GM12878 (cell line): ENCODE results near the gene PAPLN. TPM values are rescaled to one million over a fixed set of nuclear protein-coding genes. Genes with fewer than 3 reads are reported as not detected.

Source experiments
- ATAC-seq: fragments of 200-7000 bp; cut with Tn5 transposase; 3 replicates; pipeline ENCODE4 v1.9.1; 2020; ENCODE audit warnings: mild to moderate bottlenecking, moderate library complexity
- BruUV-seq: library from RNA; stranded (reverse); fragments of 400-500 nt; replicated peaks from 2 replicates; lab custom pipeline; 2021; lab: Mats Ljungman, UMichigan
- CTCF ChIA-PET: fragments of 300-600 bp; sonication (Branson Sonifier 250); formaldehyde crosslinking; extraction: SDS; loops from one replicate; lab custom pipeline; 2021; ENCODE audit warnings: inconsistent platforms; lab: Yijun Ruan, JAX
- POLR2A ChIA-PET: fragments of 350-600 bp; formaldehyde crosslinking; extraction: SDS; loops from one replicate; lab custom pipeline; 2021; ENCODE audit warnings: inconsistent platforms; lab: Charles Lee
- RAD21 ChIA-PET: fragments of 300-600 bp; sonication (Branson Sonifier 250); formaldehyde crosslinking; loops from one replicate; lab custom pipeline; 2023; ENCODE audit warnings: antibody characterized with exemption; ENCODE audit not compliant: unreplicated experiment; lab: Charles Lee
- SMC1A ChIA-PET: fragments of 300-600 bp; sonication (Branson Sonifier 250); formaldehyde crosslinking; loops from one replicate; lab custom pipeline; 2023; ENCODE audit not compliant: unreplicated experiment, uncharacterized antibody; lab: Charles Lee
- DNase-seq: peaks from one replicate; pipeline ENCODE4 v3.0.0-alpha.2; 2011; ENCODE audit warnings: low read depth, low spot score
- FAIRE-seq: peaks from 3 replicates; lab custom pipeline; 2011; peaks lifted over from hg19 to GRCh38; lab: Jason Lieb, UNC
- H2AFZ ChIP-seq: 2 replicates; pipeline ENCODE4 v1.6.0; 2011; ENCODE audit warnings: low read depth, low read length, control low read depth; ENCODE audit not compliant: control insufficient read depth
- H3K27ac ChIP-seq: 2 replicates; pipeline ENCODE4 v1.5.1; 2011; ENCODE audit warnings: control low read depth; ENCODE audit not compliant: control insufficient read depth, insufficient read depth
- H3K27me3 ChIP-seq, 2 experiments: replicated peaks in 1 of 2; 2 replicates each; pipeline versions ENCODE4 v1.6.0 to v1.6.1; 2011; ENCODE audit warnings: low read length in 1 of 2; ENCODE audit not compliant: control insufficient read depth in 2 of 2, insufficient read depth in 2 of 2
- H3K36me3 ChIP-seq, 2 experiments: 2 replicates each; pipeline ENCODE4 v1.5.1; 2011; ENCODE audit warnings: low read length in 1 of 2; ENCODE audit not compliant: control insufficient read depth in 2 of 2, insufficient read depth in 2 of 2
- H3K4me1 ChIP-seq: 2 replicates; pipeline ENCODE4 v1.6.1; 2011; ENCODE audit warnings: mild to moderate bottlenecking, low read length, moderate library complexity, mixed read lengths; ENCODE audit not compliant: control insufficient read depth, insufficient read depth
- H3K4me2 ChIP-seq: 2 replicates; pipeline ENCODE4 v1.6.0; 2011; ENCODE audit warnings: control low read depth; ENCODE audit not compliant: control insufficient read depth, insufficient read depth
- H3K4me3 ChIP-seq: fragments of 200-600 bp; sonication (generic); 2 replicates; pipeline ENCODE4 v1.5.1; 2016
- H3K79me2 ChIP-seq: 2 replicates; pipeline ENCODE4 v1.6.0; 2011; ENCODE audit warnings: low read length; ENCODE audit not compliant: control insufficient read depth, insufficient read depth
- H3K9ac ChIP-seq: 2 replicates; pipeline ENCODE4 v1.8.0; 2011; ENCODE audit warnings: low read length, control low read depth, mixed read lengths; ENCODE audit not compliant: control insufficient read depth, insufficient read depth
- H3K9me3 ChIP-seq: replicated peaks from 3 replicates; pipeline ENCODE4 v1.5.1; 2011; ENCODE audit warnings: mild to moderate bottlenecking, low read length; ENCODE audit not compliant: control insufficient read depth, insufficient read depth
- H4K20me1 ChIP-seq: 2 replicates; pipeline ENCODE4 v1.6.0; 2011; ENCODE audit not compliant: control insufficient read depth, insufficient read depth
- BCL11A ChIP-seq: IDR thresholded peaks from 2 replicates; pipeline ENCODE4 v1.6.1; 2011; ENCODE audit warnings: low read depth, low read length
- MEF2B ChIP-seq: fragments of 450-650 bp; IDR thresholded peaks from 2 replicates; pipeline ENCODE4 v1.6.1; 2018; ENCODE audit warnings: mild to moderate bottlenecking, moderate library complexity; ENCODE audit not compliant: partially characterized antibody, poor library complexity, severe bottlenecking
- RB1 ChIP-seq: fragments of 450-650 bp; formaldehyde crosslinking; IDR thresholded peaks from 2 replicates; pipeline ENCODE4 v1.6.1; 2017; ENCODE audit warnings: mild to moderate bottlenecking, borderline replicate concordance
- TBL1XR1 ChIP-seq: IDR thresholded peaks from 2 replicates; pipeline ENCODE4 v1.6.1; 2012; ENCODE audit warnings: low read depth, low read length, improper control_type of control experiment
- ZNF207 ChIP-seq: fragments of 450-650 bp; IDR thresholded peaks from 2 replicates; pipeline ENCODE4 v1.6.1; 2014; ENCODE audit warnings: antibody characterized with exemption, mild to moderate bottlenecking, borderline replicate concordance
- ZNF274 ChIP-seq: IDR thresholded peaks from one replicate; pipeline ENCODE4 v1.8.0; 2011; ENCODE audit not compliant: insufficient read length, insufficient read depth
- WGBS: methylation state at CpG from one replicate; pipeline ENCODE4 v1.1.6; 2016; ENCODE audit warnings: low lambda C conversion rate; ENCODE audit not compliant: insufficient replicate concordance, insufficient coverage; ENCODE audit errors: missing lambda C conversion rate; 5-methylcytosine and 5-hydroxymethylcytosine counted together
- in situ Hi-C: fragments of 300-500 bp; cut with MboI; formaldehyde crosslinking; loops from 9 replicates; pipeline ENCODE4 v1.14.3; 2018; ENCODE audit warnings: mixed read lengths
- intact Hi-C: fragments of 100-400 bp; cut with micrococcal nuclease; formaldehyde crosslinking; loops from one replicate; pipeline ENCODE4 v1.14.2; 2022; ENCODE audit not compliant: unreplicated experiment
- polyA plus RNA-seq, 11 experiments: library from polyadenylated mRNA; depleted of rRNA in 4 of 11; unstranded in 6 of 11; stranded (reverse) in 5 of 11; fragments of >200 nt; fragmentation: Nextera tagmentation in 4 of 11; fragmentation: Illumina TruSeq in 1 of 11; extraction: Ambion mirVana in 4 of 11; extraction: Trizol in 1 of 11; gene quantifications; 1 replicate in 1 of 11; 2 replicates in 10 of 11; pipeline versions ENCODE4 v1.2.1 to v1.2.3, GENCODE V29; 2011 to 2016; ENCODE audit warnings: inconsistent platforms in 2 of 11, missing spikeins in 2 of 11, low read depth in 1 of 11
- total RNA-seq, 4 experiments: library from RNA; depleted of rRNA in 3 of 4; stranded (reverse); fragments of >200 nt in 3 of 4; fragmentation: Illumina TruSeq in 1 of 4; extraction: Trizol in 1 of 4; gene quantifications; 2 replicates each; pipeline versions ENCODE4 v1.2.1 to v1.2.3, GENCODE V29; 2013 to 2021

The PAPLN gene
- total and polyA plus RNA-seq, 10 of the 15 experiments (the other 5 are each of a cell fraction or from before 2014, with no cell fraction given), result 1.8 to 19.8 (median 7.4) TPM

- intact Hi-C loops, result loop anchor here (5.0 to 10.0 kb wide), 2 partner anchors 42 to 125 kb away; no protein-coding TSS in a partner anchor
- no peak for FAIRE-seq
- no peaks in the 10 kb centered on the region for H3K9me3 ChIP-seq
- in situ Hi-C loops, result loop anchor here (5.0 kb wide), 1 partner anchor 178 kb away; no protein-coding TSS in a partner anchor
- H3K4me2 ChIP-seq, result peak overlapping the region; percentile 80
- peaks cover 35% of the 10 kb centered on the region for H3K4me1 ChIP-seq
- no peak overlapping the region for H3K9ac ChIP-seq
- H3K36me3 ChIP-seq, result no peaks in the 10 kb centered on the region; a peak in 1 of 4 replicates
- peak overlapping the region; percentile 20; the same call in 1 of the 2 replicates for H3K4me3 ChIP-seq
- RAD21 ChIA-PET, result interaction anchor here (0.8 to 12.0 kb wide), 21 partner anchors 14 to 201 kb away, joined by 3 to 591 read pairs (median 4); partner anchors contain the start of genes NUMB and RIOX1
- TF ChIP-seq RB1 (no peak), MEF2B (no peak), TBL1XR1 (no peak; the same call in 1 of the 2 replicates), ZNF274 (no peak), ZNF207 (no peak), BCL11A (no peak)
- TF ChIP-seq, all 136 proteins: peak for 0
- H3K79me2 ChIP-seq, result no peaks in the 10 kb centered on the region
- WGBS, result 41% methylated on average over 3 of the region's 3 CpGs
- peak overlapping the region; percentile 55; the same call in 1 of the 2 replicates for H3K27ac ChIP-seq
- POLR2A ChIA-PET, result interaction anchor here (0.5 to 2.7 kb wide), 11 partner anchors 8 to 188 kb away, joined by 3 to 18 read pairs (median 5); partner anchors contain the start of gene NUMB
- H2AFZ ChIP-seq, result no peak overlapping the region
- SMC1A ChIA-PET, result interaction anchor here (0.7 to 5.9 kb wide), 30 partner anchors 8 to 279 kb away, joined by 3 to 42 read pairs (median 5); partner anchors contain the start of genes ACOT2, PAPLN and ZFYVE1
- peak; percentile 2; the same call in 2 of the 3 replicates for ATAC-seq
- H4K20me1 ChIP-seq, result no peaks in the 10 kb centered on the region
- BruUV-seq, result no TSS peak
- CTCF ChIA-PET, result interaction anchor here (0.7 to 3.8 kb wide), 12 partner anchors 11 to 188 kb away, joined by 3 to 17 read pairs (median 5); no protein-coding TSS in a partner anchor
- no peaks in the 10 kb centered on the region for H3K27me3 ChIP-seq
- no peak for DNase-seq
Measured at GRCh38 chr14:73289729-73290128, 52.4 kb downstream of the PAPLN start.
